ENCODE measurements around the gene ANKRD34C.

ANKRD34C gene

GRCh38 chr15:79282371-79283251 is at the start of gene ANKRD34C:
TSS of gene ANKRD34C (plus strand) at chr15:79282722. CDS start at chr15:79293285, 10,563 bp downstream.
- no peak for DNase-seq

GRCh38 chr15:79233236-79233635 is 49.3 kb upstream of the ANKRD34C start:
- no peak for DNase-seq

- no peak for DNase-seq
Observed at GRCh38 chr15:79240036-79240435, 42.5 kb upstream of the ANKRD34C start.

GRCh38 chr15:79243723-79244122 is 38.8 kb upstream of the ANKRD34C start:
- no peak for DNase-seq

- DNase-seq: no peak
Observed at GRCh38 chr15:79244876-79245275, 37.6 kb upstream of the ANKRD34C start.

- DNase-seq: no peak
Observed at GRCh38 chr15:79248183-79248582, 34.3 kb upstream of the ANKRD34C start.

- no peak for DNase-seq
Observed at GRCh38 chr15:79257454-79257853, 25.1 kb upstream of the ANKRD34C start.

- DNase-seq: no peak
Observed at GRCh38 chr15:79261836-79262235, 20.7 kb upstream of the ANKRD34C start.

GRCh38 chr15:79265167-79265566 is 17.4 kb upstream of the ANKRD34C start:
- no peak for DNase-seq

- no peak for DNase-seq
Observed at GRCh38 chr15:79265987-79266579, 16.4 kb upstream of the ANKRD34C start.

GRCh38 chr15:79283252-79284048 is 928 bp downstream of the ANKRD34C start:
- peak; percentile 31 to 40 for DNase-seq

- no peak for DNase-seq
Observed at GRCh38 chr15:79290642-79291275, 8.2 kb downstream of the ANKRD34C start.

- DNase-seq: no peak
Observed at GRCh38 chr15:79292011-79292410, 9.5 kb downstream of the ANKRD34C start.

- DNase-seq: no peak
Observed at GRCh38 chr15:79294075-79294474, 11.6 kb downstream of the ANKRD34C start.

- DNase-seq: no peak
Observed at GRCh38 chr15:79296583-79296982, 14.1 kb downstream of the ANKRD34C start.

GRCh38 chr15:79299126-79299840 is 16.8 kb downstream of the ANKRD34C start:
- no peak for DNase-seq

- no peak for DNase-seq
Observed at GRCh38 chr15:79299841-79300235, 17.3 kb downstream of the ANKRD34C start.

- no peak for DNase-seq
Observed at GRCh38 chr15:79307251-79307650, 24.7 kb downstream of the ANKRD34C start.

GRCh38 chr15:79308874-79309273 is 26.4 kb downstream of the ANKRD34C start:
- no peak for DNase-seq

- DNase-seq: no peak
Observed at GRCh38 chr15:79310612-79310984, 28.1 kb downstream of the ANKRD34C start.

- peak; percentile 80 to 84 for DNase-seq
Observed at GRCh38 chr15:79310985-79311900, 28.7 kb downstream of the ANKRD34C start, which contains the start of gene TMED3. TSS of gene TMED3 (plus strand) at chr15:79311112. CDS start at chr15:79311250, 138 bp downstream.
